ENCODE data around the gene SLC17A8. TPM values are rescaled to one million over a fixed set of nuclear protein-coding genes. Genes with fewer than 3 reads are reported as not detected.

Gene SLC17A8
- total and polyA plus RNA-seq, 3 donors from 2014 or later, result 0.08 to 0.37 (median 0.28) TPM

DNA sequence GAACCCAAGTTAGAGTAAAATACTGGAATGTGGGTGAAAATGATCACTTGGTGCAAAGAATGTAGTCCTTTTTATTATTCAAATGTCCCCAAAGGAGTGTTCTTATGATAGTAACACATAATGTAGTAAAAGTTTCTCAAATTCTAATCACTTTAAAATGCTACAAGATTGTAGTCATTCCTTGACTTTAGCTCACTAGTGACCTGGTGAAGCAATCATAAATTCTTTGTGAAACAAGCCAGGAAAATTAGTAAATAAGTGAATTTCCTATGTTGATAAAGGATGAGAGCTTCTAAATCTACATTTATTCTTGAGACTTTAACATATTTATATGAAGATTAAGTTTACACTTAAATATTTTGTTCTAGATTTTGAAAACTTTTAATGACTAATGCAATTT, 30.7 kb upstream of the SLC17A8 start:
- no peak for DNase-seq
- H3K36me3 ChIP-seq (ENCODE audit: low read depth, missing control alignments), result no peaks in the 10 kb centered on the region
- intact Hi-C loops (cut with DNase I; ENCODE audit: low total_unique reads), result no loop called here
- no peak overlapping the region for H3K27ac ChIP-seq
- H3K9me3 ChIP-seq, result no peaks in the 10 kb centered on the region
- no peaks in the 10 kb centered on the region for H3K27me3 ChIP-seq
- TF ChIP-seq, protein P1, sequence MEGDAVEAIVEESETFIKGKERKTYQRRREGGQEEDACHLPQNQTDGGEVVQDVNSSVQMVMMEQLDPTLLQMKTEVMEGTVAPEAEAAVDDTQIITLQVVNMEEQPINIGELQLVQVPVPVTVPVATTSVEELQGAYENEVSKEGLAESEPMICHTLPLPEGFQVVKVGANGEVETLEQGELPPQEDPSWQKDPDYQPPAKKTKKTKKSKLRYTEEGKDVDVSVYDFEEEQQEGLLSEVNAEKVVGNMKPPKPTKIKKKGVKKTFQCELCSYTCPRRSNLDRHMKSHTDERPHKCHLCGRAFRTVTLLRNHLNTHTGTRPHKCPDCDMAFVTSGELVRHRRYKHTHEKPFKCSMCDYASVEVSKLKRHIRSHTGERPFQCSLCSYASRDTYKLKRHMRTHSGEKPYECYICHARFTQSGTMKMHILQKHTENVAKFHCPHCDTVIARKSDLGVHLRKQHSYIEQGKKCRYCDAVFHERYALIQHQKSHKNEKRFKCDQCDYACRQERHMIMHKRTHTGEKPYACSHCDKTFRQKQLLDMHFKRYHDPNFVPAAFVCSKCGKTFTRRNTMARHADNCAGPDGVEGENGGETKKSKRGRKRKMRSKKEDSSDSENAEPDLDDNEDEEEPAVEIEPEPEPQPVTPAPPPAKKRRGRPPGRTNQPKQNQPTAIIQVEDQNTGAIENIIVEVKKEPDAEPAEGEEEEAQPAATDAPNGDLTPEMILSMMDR (IDR thresholded peaks at IDR 0.05), result no peak
- no peak for TF ChIP-seq POLR2A (IDR thresholded peaks at IDR 0.05)
- H3K4me1 ChIP-seq, result no peaks in the 10 kb centered on the region
- H3K4me3 ChIP-seq, result no peak overlapping the region

DNA sequence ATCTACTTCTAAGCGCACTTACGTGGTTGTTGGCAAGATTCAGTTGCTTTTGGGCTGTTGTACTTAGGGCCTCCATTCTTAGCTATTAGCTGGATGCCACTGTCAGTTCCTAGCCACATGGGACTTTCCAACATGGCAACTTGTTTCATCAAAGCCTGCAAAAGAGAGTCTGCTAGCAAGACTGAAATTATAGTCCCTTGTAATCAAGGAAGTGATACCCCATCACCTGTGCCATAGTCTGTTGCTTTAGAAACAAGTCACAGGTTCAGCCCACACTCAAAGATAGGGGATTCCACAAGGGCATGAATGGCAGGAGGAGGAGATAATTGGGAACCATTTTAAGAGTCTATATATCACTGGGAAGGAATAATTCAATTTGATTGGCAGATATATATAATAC, 27.1 kb upstream of the SLC17A8 start:
- no peaks in the 10 kb centered on the region for H3K27me3 ChIP-seq
- TF ChIP-seq POLR2A (IDR thresholded peaks at IDR 0.05), result no peak
- TF ChIP-seq, protein P1 (IDR thresholded peaks at IDR 0.05), result no peak
- DNase-seq, result no peak
- H3K4me3 ChIP-seq, result no peak overlapping the region
- intact Hi-C loops (cut with DNase I; ENCODE audit: low total_unique reads), result no loop called here
- no peaks in the 10 kb centered on the region for H3K4me1 ChIP-seq
- 94 to 97% methylated on average over 2 of the region's 2 CpGs for WGBS, 2 donors
- no peak overlapping the region for H3K27ac ChIP-seq
- H3K36me3 ChIP-seq (ENCODE audit: low read depth, missing control alignments), result no peaks in the 10 kb centered on the region
- no peaks in the 10 kb centered on the region for H3K9me3 ChIP-seq

DNA sequence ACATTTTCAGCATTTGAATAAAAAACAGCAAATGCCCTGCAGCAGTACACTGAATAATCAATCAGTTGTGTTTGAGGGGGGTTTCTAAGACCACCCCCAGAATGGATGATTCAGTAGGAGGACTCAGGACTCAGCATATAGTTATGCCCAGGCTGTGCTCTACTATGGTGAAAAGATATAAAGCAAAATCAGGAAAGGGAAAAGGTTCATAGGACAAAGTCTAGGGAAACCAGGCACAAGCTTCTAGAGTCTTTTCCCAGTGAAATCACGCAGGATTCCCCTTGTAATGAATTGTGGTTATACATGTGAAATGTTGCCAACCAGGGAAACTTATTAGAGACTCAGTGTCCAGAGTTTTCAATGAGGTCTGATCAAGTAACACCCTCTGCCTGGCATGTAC, 25.0 kb upstream of the SLC17A8 start:
- intact Hi-C loops (cut with DNase I; ENCODE audit: low total_unique reads), result no loop called here
- TF ChIP-seq POLR2A (IDR thresholded peaks at IDR 0.05), result no peak
- TF ChIP-seq, protein P1 (IDR thresholded peaks at IDR 0.05), result no peak
- H3K27ac ChIP-seq, result no peak overlapping the region
- no peaks in the 10 kb centered on the region for H3K4me1 ChIP-seq
- H3K4me3 ChIP-seq, result no peak overlapping the region
- no peaks in the 10 kb centered on the region for H3K9me3 ChIP-seq
- WGBS, 2 donors, result 74 to 81% methylated on average over 1 of the region's 1 CpG
- no peak for DNase-seq
- H3K27me3 ChIP-seq, result no peaks in the 10 kb centered on the region
- H3K36me3 ChIP-seq (ENCODE audit: low read depth, missing control alignments), result no peaks in the 10 kb centered on the region

DNA sequence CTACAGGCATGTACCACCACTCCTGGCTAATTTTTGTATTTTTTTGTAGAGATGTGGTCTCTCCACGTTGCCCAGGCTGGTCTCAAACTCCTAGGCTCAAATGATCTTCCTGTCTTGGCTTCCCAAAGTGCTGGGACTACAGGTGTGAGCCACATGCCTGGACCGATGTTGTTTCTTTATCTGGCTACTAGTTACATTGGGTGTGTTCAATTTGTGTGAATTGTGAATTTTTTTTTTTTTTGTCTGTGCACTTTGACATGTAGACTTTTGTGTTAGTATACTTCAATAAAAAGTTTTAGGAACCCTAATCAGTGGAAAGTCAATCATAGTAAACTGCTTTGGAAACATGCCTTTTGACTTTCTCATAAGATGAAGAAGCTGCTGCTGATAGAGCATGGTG, 24.0 kb upstream of the SLC17A8 start:
- Histone ChIP-seq H3K27me3 (no peaks in the 10 kb centered on the region), H3K4me3 (no peak overlapping the region), H3K4me1 (no peaks in the 10 kb centered on the region), H3K36me3 (ENCODE audit: low read depth, missing control alignments) (no peaks in the 10 kb centered on the region), H3K27ac (no peak overlapping the region), H3K9me3 (no peaks in the 10 kb centered on the region)
- WGBS, 2 donors, result 90 to 93% methylated on average over 2 of the region's 2 CpGs
- intact Hi-C loops (cut with DNase I; ENCODE audit: low total_unique reads), result no loop called here
- no peak for DNase-seq
- TF ChIP-seq POLR2A (IDR thresholded peaks at IDR 0.05), result no peak
- TF ChIP-seq, protein P1 (IDR thresholded peaks at IDR 0.05), result no peak

DNA sequence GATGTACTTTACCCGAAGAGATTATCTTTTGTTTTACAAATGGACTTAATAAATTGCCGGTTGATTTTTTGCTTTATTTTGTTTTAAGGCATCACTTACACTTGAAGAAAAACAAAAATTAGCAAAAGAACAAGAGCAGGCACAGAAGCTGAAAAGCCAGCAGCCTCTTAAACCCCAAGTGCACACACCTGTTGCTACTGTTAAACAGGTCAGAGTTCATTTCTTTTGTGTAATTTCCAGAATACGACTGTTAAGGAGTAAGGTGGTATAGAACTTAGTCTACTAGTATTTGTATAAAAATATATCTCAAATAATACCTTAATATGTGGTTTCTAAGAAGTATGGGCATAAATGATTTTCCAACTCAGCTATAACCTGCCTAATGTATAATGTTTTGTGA, 19.6 kb upstream of the SLC17A8 start:
- DNase-seq, result no peak
- WGBS, 2 donors, result 83 to 89% methylated on average over 3 of the region's 3 CpGs
- Histone ChIP-seq H3K27ac (no peak overlapping the region), H3K36me3 (ENCODE audit: low read depth, missing control alignments) (no peaks in the 10 kb centered on the region), H3K4me1 (no peaks in the 10 kb centered on the region), H3K27me3 (no peaks in the 10 kb centered on the region), H3K9me3 (no peaks in the 10 kb centered on the region), H3K4me3 (no peak overlapping the region)
- TF ChIP-seq, protein P1 (IDR thresholded peaks at IDR 0.05), result no peak
- intact Hi-C loops (cut with DNase I; ENCODE audit: low total_unique reads), result no loop called here

Data from testis (tissue), 3 donors.